ENCODE measurements around the gene ERGIC1.

DNA sequence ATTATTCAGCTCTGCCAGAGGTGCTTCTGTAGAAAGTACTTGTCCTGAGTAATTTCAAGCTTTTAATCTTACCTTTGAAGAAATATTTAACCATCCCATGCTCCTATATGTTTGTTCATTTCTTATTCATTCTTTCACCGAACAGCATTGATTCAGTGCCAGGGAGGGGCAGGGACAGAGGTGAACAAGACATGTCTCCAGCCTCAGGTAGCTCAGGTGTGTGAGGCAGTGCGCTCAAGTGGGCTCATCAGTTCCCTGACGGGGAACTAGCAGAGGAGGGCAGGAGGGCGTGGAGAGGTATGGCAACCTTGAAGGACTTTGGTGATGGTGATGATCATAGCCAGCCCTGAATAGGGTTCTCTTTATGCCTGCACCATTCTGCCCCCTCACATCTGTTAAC, 25.9 kb downstream of the ERGIC1 start:
- TF ChIP-seq, protein P1, sequence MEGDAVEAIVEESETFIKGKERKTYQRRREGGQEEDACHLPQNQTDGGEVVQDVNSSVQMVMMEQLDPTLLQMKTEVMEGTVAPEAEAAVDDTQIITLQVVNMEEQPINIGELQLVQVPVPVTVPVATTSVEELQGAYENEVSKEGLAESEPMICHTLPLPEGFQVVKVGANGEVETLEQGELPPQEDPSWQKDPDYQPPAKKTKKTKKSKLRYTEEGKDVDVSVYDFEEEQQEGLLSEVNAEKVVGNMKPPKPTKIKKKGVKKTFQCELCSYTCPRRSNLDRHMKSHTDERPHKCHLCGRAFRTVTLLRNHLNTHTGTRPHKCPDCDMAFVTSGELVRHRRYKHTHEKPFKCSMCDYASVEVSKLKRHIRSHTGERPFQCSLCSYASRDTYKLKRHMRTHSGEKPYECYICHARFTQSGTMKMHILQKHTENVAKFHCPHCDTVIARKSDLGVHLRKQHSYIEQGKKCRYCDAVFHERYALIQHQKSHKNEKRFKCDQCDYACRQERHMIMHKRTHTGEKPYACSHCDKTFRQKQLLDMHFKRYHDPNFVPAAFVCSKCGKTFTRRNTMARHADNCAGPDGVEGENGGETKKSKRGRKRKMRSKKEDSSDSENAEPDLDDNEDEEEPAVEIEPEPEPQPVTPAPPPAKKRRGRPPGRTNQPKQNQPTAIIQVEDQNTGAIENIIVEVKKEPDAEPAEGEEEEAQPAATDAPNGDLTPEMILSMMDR (IDR thresholded peaks at IDR 0.05; ENCODE audit: low read depth, low read length, poor library complexity, severe bottlenecking): no peak
- no peak for TF ChIP-seq EZH2phosphoT487 (IDR thresholded peaks at IDR 0.05; ENCODE audit: borderline replicate concordance, low read length)
